ENCODE data around the gene MTMR8.

MTMR8 gene

GRCh38 chrX:64229154-64229553 lies 166.1 kb downstream of the MTMR8 start:
- no peak overlapping the region for H3K4me3 ChIP-seq (replicated peaks; ENCODE audit: low read depth, low read length)
- no peak for DNase-seq (ENCODE audit: extremely low read depth, low read depth)
- TF ChIP-seq, protein P1, sequence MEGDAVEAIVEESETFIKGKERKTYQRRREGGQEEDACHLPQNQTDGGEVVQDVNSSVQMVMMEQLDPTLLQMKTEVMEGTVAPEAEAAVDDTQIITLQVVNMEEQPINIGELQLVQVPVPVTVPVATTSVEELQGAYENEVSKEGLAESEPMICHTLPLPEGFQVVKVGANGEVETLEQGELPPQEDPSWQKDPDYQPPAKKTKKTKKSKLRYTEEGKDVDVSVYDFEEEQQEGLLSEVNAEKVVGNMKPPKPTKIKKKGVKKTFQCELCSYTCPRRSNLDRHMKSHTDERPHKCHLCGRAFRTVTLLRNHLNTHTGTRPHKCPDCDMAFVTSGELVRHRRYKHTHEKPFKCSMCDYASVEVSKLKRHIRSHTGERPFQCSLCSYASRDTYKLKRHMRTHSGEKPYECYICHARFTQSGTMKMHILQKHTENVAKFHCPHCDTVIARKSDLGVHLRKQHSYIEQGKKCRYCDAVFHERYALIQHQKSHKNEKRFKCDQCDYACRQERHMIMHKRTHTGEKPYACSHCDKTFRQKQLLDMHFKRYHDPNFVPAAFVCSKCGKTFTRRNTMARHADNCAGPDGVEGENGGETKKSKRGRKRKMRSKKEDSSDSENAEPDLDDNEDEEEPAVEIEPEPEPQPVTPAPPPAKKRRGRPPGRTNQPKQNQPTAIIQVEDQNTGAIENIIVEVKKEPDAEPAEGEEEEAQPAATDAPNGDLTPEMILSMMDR (IDR thresholded peaks at IDR 0.05; ENCODE audit: low read depth, low read length, missing control alignments), result no peak
